NCI-H146 treated with DMSO at 0.1 percent for 48 hours (cell line): ENCODE data around the gene EXOSC10.
"Not testable (repeated sequence)": the region's sequence is repeated elsewhere in the genome, so short reads cannot be mapped to it uniquely, and the experiment has no call there.

Experiments used
- DNase-seq: peaks from one replicate; lab custom pipeline; 2025; ENCODE audit not compliant: unreplicated experiment; lab: John Stamatoyannopoulos, UW

The EXOSC10 gene

DNA sequence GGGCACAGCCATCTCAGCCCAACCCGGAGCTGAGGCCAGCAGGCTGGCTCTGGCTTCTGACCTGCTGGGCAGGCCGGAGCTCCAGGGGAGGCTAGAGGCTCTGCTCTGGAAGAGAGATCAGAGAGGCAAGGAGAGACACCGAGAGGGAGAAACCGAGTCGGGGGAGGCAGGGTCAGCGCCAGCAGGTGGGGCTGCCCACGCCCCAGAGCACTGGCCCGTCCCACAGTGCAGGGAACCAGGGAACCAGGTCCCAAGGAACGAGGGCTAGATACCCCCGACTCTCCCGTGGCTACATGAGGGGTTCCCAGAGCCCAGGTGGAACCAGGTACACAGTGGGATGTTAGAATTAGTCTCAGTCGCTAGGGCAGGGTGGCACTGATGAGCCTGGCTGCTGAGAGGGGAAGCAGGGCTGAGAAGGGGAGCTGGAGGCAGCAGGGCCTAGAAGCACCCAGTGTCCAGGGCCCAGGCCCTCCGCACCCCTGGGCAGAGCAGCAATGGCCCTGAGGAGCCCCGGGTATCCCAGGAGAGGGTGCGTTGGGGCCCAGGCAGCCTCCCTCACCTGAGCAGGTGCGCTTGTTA is 54.7 kb downstream of the EXOSC10 start:
- DNase-seq, result no peak

DNA sequence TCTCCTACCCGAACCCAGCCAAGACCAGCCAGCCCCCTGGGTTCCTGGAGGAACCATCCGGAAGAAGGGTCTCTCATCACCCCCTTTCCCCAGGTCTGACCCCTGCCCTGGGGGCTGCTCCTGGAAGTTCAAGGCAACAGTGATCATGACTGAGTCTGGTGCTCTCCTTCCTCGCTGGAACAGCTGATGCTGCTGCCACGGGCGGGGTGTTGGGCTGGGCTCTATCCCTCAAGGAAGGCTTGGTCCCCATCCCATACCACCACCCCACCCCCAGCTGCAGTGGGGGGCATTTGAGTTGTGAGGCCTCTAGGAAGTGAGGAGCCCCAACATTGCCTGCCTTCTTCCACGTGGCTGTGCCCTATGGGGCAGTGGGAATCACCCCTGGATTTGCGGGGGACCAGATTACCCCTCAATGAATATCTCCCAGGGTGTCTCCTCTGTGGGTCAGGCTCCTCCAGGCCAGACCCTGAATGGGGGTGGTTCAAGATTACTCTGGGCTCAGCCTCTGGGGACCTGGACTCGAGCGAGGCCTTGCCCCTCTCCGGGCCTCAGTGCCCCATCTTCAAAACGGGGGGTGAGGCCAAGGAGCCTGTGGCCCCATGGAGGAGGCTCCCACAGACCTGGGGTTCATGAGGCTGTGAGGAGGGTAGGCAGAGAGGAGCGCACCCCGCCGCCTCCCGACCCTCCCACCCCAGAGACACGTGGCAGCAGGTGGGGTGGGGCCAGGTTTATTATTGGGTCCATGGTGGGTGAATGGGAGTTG is 55.4 kb downstream of the EXOSC10 start:
- DNase-seq, result no peak

DNA sequence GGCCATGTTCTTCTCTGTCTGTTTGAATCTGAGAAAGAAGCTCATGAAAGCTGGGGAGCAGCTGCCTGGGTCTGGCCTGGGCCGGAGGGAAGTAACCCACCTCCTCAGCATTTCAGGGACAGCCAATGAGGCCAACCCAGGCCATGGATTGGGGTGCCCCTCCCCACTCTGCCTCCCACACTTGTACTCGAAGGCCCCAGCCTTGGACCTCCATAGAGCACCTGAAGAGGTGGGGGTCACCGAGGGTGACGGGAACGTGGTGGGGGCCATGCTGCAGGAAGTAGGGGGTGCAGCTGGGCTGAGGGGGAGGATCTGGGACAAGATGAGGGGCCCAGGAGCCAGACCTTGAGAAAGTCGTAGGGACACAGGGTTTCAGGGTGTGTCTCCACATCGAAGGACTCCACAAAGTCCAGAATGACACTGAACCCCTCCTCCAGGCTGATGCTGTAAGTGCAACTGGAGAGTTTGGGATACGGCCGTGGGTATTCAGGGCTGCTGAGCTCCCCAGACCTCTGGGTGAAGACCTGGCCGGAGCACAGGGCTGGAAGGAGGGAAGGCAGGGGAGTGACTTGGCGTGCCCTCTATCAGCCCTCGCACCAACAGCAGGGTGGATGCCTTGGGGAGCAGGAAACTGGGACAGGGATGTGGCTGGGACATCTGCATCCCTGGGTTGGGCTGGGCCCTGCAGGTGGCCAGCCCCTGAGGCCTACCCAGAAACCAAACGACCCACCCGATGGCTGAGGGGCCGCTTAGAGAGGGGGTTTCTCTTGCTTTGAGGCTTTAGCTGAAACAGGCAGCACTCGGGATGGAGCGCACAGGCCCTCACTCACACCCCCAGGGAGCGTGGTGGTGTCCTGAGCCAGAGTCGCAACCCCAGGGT is 56.4 kb downstream of the EXOSC10 start:
- DNase-seq, result no peak

DNA sequence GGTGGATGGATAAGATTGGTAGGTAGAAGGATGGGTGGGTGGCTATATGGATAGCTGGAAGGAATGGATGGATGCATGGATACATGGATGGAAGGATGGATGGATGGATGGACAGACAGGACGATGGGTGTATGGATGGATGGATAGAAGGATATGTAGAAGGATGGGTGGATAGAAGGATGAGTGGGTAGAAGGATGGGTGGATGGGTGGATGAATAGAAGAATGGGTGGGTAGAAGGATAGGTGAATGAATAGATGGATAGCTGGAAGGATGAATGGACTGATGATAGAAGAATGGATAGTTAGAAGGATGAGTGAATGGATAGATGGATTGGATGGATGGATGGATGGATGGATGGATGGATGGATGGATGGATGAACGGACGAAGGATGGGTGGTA is 57.6 kb downstream of the EXOSC10 start:
- no peak for DNase-seq

DNA sequence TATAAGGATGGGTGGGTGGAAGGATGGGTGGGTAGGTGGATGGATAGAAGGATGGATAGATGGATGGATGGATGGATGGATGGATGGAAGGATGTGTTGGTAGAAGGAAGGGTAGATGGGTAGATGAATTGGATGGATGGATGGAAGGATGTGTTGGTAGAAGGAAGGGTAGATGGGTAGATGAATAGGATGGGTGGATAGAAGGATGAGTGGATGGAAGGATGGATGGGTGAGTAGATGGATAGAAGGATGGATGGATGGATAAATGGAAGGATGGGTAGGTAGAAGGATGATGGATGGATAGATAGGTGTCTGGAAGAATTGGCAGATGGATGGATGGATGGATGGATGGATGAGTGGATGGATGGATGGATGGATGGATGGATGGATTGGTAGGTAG is 58.6 kb downstream of the EXOSC10 start:
- no peak for DNase-seq

DNA sequence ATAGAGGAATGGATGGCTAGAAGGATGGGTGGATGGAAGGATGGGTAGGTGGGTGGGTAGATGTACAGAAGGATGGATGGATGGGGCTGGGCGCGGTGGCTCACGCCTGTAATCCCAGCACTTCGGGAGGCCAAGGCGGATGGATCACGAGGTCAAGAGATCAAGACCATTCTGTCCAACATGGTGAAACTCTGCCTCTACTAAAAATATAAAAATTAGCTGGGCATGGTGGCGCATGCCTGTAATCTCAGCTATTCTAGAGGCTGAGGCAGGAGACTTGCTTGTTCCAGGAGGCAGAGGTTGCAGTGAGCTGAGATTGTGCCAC is 59.6 kb downstream of the EXOSC10 start:
- not testable (repeated sequence) for DNase-seq

DNA sequence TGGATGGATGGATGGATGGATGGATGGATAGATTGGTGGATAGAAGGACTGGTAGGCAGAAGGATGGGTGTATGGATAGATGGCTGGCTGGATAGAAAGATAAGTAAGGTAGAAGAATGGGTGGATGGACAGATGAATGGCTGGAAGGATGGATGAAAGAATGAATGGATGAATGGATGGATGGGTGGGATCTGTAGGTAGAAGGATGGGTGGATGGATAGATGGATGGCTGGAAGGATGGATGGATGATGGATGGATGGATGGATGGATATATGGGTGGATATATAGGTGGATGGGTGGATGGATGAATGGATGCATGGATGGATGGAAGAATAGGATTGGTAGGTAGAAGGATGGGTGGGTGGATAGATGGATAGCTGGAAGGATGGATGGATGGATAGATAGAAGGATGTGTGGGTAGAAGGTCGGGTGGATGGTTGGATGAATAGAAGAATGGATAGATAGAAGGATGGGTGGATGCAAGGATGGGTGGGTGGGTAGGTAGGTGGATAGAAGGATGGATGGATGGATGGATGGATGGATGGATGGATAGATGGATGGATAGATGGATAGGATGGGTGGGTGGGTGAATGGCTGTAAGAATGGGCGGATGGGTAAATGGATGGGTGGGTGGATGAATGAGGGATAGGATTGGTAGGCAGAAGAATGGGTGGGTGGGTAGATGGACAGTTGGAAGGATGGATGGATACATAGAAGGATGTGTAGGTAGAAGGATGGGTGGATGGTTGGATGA is 60.1 kb downstream of the EXOSC10 start:
- no peak for DNase-seq

DNA sequence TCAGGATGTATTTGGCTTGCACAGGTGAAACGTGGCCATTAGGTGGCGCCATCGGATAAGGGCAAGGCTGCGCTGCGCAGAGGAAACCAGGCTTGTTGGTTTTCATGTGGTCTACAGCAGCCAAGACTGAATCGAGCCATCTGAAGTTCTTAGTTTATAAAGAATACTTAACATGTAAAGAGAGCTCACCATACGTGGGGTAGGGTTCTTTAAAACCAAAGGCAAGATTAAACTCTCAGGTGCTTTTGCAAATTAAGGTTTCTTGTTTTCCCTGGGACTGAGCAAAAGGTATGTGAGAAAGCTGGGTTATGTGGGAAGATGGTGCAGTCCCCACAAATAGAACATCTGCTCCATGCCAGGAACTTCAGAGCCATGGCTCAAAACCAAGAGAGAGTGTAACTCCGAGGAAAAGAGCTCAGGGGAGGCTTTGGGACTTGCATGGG is 61.9 kb downstream of the EXOSC10 start:
- peak; percentile 63 for DNase-seq

DNA sequence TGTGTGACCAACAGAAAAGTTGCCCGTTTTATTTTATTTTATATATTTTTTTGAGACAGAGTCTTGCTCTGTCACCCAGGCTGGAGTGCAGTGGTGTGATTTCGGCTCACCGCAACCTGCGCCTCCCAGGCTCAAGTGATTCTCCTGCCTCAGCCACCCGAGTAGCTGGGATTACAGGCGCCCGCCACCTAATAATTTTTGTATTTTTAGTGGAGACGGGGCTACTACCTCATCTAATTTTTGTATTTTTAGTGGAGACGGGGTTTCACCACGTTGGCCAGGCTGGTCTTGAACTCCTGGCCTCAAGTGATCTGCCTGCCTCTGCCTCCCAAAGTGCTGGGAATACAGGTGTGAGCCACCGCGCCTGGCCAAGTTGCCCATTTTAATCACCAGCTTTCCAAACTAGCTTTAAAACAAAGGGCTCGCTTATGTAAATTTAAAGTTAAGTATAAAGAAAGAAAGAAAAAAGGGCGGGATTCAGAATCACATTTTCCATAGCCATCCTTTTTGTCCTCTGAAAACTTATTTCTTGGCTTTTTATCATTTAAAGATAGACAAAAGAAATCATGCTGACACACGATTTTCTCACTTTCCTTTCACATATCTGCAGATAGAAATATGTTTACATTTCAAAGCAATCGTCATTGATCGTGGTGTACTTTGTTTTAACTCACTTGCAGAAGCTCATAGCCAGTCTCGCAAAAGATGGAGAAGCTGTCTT is 62.5 kb downstream of the EXOSC10 start:
- DNase-seq, result not testable (repeated sequence)

DNA sequence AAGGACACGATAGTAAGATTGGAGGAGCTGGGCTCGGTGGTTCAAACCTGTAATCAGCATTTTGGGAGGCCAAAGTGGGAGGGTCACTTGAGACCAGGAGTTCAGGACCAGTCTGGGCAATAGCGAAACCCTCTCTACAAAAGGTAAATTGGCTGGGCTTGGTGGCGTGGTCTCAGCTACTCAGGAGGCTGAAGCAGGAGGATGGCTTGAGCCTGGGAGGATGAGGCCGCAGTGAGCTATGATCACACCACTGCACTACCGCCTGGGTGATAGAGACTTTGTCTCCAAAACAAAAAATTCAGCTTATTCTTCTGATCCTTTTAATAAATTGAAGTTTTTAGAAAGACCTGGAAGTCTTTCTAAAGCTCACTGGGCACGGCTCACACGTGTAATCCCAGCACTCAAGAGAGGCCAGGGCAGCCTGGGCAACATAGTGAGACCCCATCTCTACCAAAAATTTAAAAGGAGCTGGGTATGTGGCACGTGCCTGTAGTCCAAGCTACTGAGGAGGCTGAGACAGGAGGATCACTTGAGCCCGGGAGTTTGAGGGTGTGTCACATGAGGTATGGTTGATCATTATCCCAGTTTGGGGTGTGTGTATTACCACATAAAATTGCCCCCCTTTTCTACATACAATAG is 67.9 kb downstream of the EXOSC10 start:
- DNase-seq, result no peak

DNA sequence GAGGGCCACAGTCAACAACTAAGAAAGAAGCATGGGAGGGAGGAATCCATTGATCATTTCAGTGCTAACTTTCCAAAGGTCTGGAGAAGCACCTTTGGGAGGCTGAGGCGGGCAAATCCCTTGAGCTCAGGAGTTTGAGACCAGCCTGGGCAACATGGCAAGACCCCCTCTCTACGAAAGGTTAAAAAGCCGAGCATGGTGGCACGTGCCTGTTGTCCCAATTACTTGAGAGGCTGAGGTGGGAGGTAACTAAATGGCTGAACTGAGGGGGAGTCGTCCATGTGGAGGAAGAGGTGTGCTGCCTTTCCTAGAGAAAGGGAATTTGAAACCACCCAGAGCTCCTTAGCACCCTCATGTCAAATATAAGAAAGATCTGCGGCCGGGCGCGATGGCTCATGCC is 68.8 kb downstream of the EXOSC10 start:
- no peak for DNase-seq

DNA sequence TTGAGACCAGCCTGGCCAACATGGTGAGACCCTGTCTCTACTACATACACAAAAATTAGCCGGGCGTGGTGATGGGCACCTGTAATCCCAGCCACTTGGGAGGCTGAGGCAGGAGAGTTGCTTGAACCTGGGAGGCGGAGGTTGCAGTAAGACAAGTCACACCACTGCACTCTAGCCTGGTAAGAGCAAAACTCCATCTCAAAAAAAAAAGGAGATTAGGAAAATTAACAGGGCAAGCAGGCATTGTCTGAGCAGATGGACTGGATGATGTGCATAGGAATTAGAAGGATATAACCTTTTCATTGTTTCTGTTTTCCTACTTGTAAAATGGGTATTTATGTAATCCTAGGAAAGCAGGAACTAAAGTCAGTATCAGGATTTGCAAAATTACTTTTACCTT is 71.7 kb downstream of the EXOSC10 start:
- DNase-seq, result no peak

DNA sequence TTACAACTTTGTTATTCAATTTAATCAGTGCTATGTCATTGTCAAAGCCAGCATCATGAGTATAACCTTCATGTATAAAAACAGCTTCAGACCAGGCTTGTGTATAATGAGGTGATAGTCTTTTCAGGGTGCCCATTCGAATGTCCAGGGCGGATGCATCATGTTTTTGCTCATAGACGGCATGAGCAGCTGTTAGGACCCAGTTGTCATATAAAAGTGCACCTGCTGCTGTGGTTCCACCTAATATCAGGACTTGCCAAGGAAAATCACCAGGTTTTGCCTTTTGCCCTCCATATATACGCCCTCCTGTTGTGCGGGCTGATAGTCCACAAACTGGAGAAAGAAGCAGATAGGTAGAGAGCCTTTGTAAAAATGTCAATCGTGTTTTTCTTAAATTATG is 72.4 kb downstream of the EXOSC10 start:
- DNase-seq, result no peak

DNA sequence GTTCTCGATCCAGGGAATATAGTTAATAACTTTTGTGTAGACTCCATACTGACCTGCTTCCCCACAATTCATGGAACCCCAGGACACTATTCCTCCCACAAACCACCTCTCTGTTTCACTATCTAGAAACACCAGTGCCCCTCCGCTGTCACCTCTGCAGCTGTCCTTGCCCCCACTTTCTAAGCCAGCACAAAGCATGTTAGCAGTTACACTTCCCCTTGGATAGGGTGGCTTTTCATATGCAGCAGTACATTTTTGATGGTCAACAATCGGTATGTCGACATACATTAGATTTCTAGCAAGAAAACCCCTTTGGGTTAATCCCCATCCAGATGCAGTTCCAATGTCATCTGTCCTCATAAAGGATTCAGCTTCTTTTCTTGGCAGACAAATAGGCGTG is 72.8 kb downstream of the EXOSC10 start:
- DNase-seq, result no peak

DNA sequence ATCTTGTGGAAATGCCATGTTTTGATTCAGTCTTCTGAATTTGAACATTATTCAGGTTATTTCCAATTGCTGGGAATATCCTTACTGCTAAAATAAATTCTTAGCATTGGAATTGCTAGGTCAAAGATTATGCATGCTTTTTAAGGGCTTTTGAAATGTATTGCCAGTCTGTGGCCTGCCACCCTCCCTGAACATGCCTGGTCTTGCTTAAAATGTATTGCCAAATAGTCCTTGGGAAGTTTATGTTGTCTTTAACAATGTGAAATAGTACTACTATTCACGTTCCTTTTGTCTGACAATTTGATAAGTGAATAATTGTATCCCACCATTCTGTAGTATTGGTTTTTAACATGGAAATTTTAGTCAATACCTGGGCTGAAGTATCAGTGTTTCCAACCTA is 73.6 kb downstream of the EXOSC10 start:
- DNase-seq, result no peak

DNA sequence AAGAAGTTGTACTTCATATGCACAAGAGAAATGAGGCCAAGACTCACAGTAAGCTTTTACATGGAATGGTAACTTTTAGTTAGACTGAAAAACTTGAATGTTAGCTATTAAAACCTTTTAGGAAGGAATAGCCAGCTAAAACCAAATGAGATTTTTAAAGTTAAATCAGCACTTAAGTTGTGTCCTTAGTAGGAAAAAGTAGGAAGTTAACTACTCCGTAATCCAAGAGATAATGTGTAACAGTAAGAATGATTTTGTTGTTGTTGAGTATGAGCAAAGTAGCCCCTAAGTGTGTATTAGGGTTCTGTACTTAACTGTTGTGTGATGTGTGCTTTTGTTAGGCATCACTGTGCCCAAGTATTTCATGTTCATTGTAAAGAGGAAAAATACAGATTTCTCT is 74.1 kb downstream of the EXOSC10 start:
- no peak for DNase-seq

DNA sequence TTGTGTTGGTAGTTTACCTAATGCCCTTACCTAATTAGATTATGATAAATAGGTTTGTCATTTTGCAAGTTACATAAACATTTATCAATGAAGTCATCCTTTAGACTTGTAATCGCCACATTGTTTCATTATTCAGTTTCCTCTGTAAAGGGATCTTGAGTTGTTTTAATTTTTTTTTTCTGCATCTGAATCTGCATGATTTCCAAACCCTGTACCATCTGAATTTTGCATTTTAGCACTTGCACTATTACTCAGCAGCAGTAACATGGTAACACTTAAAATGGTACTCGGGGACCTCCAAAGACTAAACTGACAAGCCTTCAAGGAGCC is 74.8 kb downstream of the EXOSC10 start:
- no peak for DNase-seq

DNA sequence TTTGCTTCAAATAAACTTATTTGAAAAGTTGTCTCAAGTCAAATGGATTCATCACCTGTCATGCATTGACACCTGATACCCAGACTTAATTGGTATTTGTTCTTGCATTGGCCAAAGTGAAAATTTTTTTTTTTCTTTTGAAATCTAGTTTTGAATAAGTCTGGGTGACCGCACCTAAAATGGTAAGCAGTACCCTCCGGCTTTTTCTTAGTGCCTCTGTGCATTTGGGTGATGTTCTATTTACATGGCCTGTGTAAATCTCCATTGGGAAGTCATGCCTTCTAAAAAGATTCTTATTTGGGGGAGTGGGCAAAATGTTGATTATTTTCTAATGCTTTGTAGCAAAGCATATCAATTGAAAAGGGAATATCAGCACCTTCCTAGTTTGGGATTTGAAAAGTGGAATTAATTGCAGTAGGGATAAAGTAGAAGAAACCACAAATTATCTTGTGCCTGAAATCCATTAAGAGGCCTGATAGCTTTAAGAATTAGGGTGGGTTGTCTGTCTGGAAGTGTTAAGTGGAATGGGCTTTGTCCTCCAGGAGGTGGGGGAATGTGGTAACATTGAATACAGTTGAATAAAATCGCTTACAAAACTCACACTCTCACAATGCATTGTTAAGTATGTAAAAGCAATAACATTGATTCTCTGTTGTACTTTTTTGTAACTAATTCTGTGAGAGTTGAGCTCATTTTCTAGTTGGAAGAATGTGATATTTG is 75.4 kb downstream of the EXOSC10 start:
- DNase-seq, result no peak

DNA sequence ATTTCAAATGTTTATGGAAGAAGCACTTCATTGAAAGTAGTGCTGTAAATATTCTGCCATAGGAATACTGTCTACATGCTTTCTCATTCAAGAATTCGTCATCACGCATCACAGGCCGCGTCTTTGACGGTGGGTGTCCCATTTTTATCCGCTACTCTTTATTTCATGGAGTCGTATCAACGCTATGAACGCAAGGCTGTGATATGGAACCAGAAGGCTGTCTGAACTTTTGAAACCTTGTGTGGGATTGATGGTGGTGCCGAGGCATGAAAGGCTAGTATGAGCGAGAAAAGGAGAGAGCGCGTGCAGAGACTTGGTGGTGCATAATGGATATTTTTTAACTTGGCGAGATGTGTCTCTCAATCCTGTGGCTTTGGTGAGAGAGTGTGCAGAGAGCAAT is 76.5 kb downstream of the EXOSC10 start:
- no peak for DNase-seq

DNA sequence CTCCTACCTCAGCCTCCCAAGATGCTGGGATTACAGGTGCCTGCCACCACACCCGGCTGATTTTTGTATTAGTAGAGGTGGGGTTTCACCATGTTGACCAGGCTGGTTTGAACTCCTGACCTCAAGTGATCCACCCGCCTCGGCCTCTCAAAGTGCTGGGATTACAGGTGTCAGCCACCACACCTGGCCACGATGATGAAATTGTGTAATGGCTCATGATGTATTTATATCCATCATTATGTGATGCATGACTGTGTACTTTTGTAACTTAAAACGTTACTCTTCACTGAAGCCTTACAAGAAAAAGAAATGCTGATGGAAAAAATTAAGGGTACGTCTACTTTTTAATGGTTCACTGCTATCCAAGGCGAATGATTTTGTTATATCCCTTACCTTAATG is 79.7 kb downstream of the EXOSC10 start:
- no peak for DNase-seq
